HG03095 (cell line): ENCODE measurements around the gene MT1F.
"Not testable (repeated sequence)": the region's sequence is repeated elsewhere in the genome, so short reads cannot be mapped to it uniquely, and the experiment has no call there.

Experiments used
- ATAC-seq: cut with Tn5 transposase; IDR thresholded peaks from one replicate; pipeline ENCODE4 v1.9.1; 2021; ENCODE audit warnings: moderate library complexity; ENCODE audit not compliant: unreplicated experiment

MT1F gene

GRCh38 chr16:56657555-56658326, at the start of gene MT1F:
MT1F (plus strand) TSS chr16:56657959; CDS start chr16:56658059, 100 bp downstream.
- no peak for ATAC-seq

- peak; percentile 84 for ATAC-seq
These were observed 49.5 kb upstream of the MT1F start, which contains the start of gene MT2A for GRCh38 chr16:56608043-56608875. MT2A (plus strand) TSS chr16:56608584; CDS start chr16:56608656, 72 bp downstream.

GRCh38 chr16:56608876-56609462, 48.8 kb upstream of the MT1F start:
- ATAC-seq: no peak

- ATAC-seq: peak; percentile 33
These were observed 48.3 kb upstream of the MT1F start for GRCh38 chr16:56609463-56609921.

GRCh38 chr16:56610017-56610608, 47.6 kb upstream of the MT1F start:
- no peak for ATAC-seq

GRCh38 chr16:56610609-56611111, 47.1 kb upstream of the MT1F start:
- no peak for ATAC-seq

- no peak for ATAC-seq
These were observed 46.4 kb upstream of the MT1F start for GRCh38 chr16:56611281-56611833.

GRCh38 chr16:56613706-56614105, 44.1 kb upstream of the MT1F start:
- no peak for ATAC-seq

- ATAC-seq: no peak
These were observed 43.2 kb upstream of the MT1F start for GRCh38 chr16:56614549-56614991.

- ATAC-seq: no peak
These were observed 42.4 kb upstream of the MT1F start for GRCh38 chr16:56615353-56615752.

GRCh38 chr16:56616608-56617211, 41.0 kb upstream of the MT1F start:
- no peak for ATAC-seq

GRCh38 chr16:56617212-56618085, 40.3 kb upstream of the MT1F start:
- no peak for ATAC-seq

GRCh38 chr16:56618138-56618537, 39.6 kb upstream of the MT1F start:
- no peak for ATAC-seq

GRCh38 chr16:56620339-56620897, 37.3 kb upstream of the MT1F start:
- ATAC-seq: no peak

GRCh38 chr16:56621665-56622445, 35.9 kb upstream of the MT1F start:
- not testable (repeated sequence) for ATAC-seq

- not testable (repeated sequence) for ATAC-seq
These were observed 34.6 kb upstream of the MT1F start for GRCh38 chr16:56623184-56623583.

GRCh38 chr16:56623637-56624036, 34.1 kb upstream of the MT1F start:
- ATAC-seq: no peak
